Hepatocyte (in vitro differentiated cells): ENCODE measurements around the gene CALHM5.

Source experiments
- CTCF ChIP-seq: fragments of 200-600 bp; sonication (generic); IDR thresholded peaks from 2 replicates; pipeline ENCODE4 v1.5.1; 2016; ENCODE audit warnings: antibody characterized with exemption, mild to moderate bottlenecking; ENCODE audit not compliant: poor library complexity
- EZH2 ChIP-seq: fragments of 200-600 bp; sonication (generic); IDR thresholded peaks from 2 replicates; pipeline ENCODE4 v1.6.1; 2016; ENCODE audit warnings: antibody characterized with exemption, mild to moderate bottlenecking, borderline replicate concordance

GRCh38 chr6:116531675-116532570, 20.5 kb downstream of the CALHM5 start:
- TF ChIP-seq CTCF (peak; percentile 76), EZH2 (no peak)
